GM18867 (cell line): ENCODE results near the gene DUSP1.

Experiments used
- ATAC-seq: cut with Tn5 transposase; IDR thresholded peaks from one replicate; pipeline ENCODE4 v1.9.1; 2021; ENCODE audit warnings: mild to moderate bottlenecking, moderate library complexity; ENCODE audit not compliant: unreplicated experiment

Gene DUSP1

GRCh38 chr5:172727551-172727950, 43.4 kb downstream of the DUSP1 start:
- ATAC-seq, result no peak

- no peak for ATAC-seq
Measured at GRCh38 chr5:172726966-172727365, 44.0 kb downstream of the DUSP1 start.

GRCh38 chr5:172725785-172726184, 45.2 kb downstream of the DUSP1 start:
- ATAC-seq, result no peak

DNA sequence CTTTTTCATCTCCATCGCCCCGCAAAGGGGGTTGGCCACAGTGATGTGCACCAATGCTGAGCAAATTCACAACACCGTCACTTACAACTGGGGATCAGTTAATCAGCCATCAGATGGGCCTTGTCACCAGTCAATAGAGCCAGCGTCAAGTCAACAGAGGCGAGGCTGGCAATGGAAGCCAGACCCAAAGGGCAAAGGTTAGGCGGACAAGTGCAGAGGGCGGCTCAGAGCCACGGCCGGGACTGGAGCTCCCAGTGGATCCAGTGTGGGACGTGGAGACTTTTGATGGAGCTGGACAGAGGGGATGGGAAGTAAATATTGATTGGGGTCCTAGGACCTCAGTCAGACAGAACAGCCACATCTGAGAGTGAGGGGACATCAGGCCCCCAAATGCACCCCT, 45.7 kb downstream of the DUSP1 start:
- no peak for ATAC-seq

- ATAC-seq, result no peak
Measured at GRCh38 chr5:172724242-172725183, 46.5 kb downstream of the DUSP1 start.

DNA sequence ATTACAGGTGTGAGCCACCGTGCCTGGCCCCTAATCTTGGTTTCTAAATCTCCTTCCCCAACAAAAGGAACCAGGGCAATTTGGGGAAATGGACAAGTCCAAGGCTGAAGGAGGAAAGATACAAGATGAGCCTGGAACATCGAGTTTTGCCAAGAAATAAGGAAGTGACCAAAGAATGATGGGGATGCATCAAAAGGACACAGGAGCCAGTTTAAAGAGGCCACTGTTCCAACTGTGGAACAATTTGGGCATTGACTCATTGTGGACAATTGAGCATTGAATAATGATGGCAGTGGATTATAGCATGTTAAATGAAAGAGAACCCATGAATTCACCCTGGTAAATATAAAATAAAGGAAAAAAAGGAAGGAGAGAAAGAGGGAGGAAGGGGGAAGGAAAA, 47.5 kb downstream of the DUSP1 start:
- no peak for ATAC-seq

DNA sequence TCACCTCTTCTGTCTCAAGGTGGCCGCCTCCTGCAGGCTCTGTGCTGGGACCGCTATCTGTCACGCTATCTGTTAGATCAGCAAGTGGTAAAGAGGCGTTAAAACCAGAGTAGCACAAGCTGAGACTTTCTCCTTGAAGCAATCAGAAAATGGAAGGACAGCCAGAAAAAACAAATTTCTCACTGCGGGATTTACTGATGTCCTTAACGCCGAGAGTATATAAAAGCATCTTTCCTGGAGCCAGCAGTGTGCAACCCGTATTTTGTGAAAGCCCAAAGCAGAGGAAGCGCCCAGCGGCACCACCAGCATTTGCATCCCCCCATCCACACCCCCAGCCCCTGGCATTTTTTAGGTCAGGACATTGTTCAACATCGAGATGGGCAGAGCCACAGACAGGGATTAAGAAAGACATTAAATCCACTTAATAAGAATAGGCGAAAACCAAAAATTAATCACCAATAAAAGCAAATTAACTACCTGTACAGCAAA, 48.6 kb downstream of the DUSP1 start:
- no peak for ATAC-seq

DNA sequence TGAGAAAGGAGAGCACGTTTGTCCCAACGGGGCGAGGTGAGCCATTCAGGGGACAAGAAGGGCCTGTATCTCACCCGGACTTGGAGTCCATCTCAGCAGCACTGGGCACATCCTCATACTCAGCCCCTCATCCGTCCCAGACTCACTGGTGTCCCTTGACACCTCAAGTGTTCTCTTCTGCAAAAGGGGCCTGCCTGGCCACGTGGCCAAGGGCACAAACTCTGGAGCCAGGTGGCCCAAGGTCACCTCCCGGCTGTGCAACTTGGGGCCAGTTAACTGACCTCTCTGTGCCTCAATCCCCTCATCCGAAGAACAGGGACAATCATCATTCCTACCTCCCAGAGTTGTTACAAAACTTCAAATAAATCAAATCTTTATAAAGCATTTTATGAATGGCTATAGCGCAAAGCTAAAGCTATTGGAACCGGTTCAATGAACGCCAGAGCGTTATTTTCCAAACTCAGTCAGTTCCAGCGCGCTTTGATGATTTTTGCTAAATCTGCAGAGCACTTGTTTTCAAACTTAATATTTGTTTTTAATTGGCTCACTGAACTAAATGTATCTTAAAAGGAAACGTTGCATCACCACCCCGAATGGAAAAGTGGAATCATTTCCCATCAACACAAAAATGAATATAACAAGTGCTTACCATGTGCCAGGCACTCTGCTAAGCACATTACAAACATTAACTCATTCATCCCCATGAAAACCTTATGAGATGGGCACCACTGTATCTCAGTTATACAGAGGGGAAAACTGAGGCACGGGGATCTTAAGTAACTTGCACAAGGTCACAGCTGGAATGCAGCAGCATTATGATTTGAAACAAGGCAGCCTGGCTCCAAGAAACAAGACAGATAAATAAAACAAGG, 49.3 kb downstream of the DUSP1 start:
- ATAC-seq, result no peak

DNA sequence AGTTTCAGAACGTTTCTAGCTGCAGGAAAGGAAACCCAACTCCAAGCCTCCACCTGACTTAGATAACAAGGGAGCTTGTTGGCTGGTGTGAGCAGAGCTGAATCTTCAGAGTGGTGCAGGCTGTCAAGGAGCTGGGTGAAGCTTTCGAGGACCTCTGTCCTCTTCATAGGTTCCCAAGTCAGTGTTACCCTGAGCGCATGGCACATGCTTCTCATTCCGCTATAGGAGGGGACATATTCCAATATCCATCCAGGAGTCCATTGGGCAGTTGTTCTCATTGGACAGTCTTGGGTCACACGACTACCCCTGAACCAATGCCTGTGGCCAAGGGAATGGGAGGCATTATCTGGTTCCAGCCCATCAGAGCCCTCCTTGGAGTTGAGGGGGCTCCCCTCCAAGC, 50.3 kb downstream of the DUSP1 start:
- ATAC-seq, result no peak

DNA sequence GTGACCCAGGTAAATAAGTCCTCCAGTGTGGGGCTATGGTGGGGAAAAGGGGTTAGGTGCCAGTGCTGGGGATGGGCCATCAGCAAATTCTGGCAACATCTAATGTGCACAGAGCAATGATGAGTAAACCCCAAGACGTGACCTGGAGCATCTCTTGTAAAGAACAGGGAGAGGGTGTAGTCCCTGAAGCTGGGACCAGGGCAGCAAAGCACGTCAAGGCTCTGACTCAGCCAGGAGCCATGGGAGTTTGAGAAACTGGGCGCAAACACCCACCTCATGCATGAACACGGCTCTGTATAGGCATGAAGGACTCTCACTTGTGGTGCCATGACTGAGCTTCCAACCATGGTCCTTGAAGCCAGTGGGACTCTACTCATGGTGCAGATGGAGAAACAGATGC, 51.8 kb downstream of the DUSP1 start:
- ATAC-seq, result no peak

DNA sequence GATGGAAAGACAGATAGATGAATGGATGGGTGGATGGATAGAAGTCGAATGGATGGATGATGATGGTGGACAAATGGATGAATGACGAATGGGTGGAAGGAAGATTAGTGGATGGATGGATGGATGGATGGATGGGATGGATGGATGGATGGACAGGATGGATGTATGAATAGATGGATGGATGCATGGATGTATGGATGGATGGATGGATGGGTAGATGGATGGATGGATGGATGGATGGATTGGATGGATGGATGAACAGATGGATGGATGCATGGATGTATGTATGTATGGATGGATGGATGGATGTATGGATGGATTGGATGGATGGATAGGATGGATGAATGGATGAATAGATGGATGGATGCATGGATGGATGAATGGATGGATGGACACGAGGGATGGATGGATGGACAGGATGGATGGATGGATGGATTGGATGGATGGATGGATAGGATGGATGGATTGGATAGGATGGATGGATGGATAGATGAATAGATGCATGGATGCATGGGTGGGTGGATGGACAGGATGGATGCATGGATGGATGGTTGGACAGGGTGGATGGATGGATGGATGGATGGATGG, 52.4 kb downstream of the DUSP1 start:
- no peak for ATAC-seq
